Measurements from ENCODE around the gene BIN2. TPM values are rescaled to one million over a fixed set of nuclear protein-coding genes. Genes with fewer than 3 reads are reported as not detected.

Gene BIN2
- total RNA-seq, result 45.4 TPM
- long read RNA-seq, transcript BIN2-210 (13 exons, 2,255 nt), result major isoform, 56 of 86 reads
- long read RNA-seq, partial matches to known transcripts, result 10 of 86 reads
- long read RNA-seq, other reads (novel, unspliced or antisense), result 16 of 86 reads

DNA sequence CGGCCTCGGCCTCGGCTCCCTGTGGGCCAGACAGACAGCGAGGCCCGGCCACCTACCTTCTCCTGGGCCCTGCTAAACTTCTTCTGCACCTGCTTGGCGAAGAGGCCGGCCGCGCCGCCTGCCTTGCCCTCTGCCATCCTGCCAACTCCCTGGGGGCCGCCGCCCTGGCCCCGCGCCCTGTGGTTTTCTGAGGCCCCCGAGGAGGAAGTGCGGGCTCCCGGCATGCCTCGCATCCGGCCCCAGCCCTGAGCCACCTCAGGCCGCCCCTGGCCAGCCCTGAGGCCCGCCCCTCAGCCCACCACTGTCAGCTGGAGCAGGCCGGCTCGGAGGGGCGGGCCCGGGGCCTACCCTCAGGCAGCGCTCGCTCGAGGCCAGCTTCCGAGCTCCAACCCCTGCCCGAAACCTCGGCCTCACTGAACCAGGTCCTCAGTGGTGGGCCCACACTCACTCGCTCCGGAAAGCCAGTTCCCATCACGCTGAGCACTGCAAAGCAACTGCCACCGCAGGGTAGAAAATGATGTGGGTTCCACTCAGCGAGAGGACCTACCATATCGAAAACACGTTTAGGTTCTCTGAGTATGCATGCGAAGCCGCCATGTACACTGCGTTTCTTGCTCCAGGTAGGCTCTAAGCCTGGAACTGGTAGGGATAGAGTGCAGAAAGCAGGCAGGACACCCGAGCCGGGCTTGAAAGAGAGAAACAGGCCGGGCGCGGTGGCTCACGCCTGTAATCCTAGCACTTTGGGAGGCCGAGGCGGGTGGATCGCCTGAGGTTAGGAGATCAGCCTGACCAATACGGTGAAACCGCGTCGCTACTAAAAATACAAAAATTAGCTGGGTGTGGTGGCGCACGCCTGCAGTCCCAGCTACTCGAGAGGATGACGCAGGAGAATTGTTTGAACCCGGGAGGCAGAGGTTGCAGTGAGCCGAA is at the start of gene BIN2:
Gene BIN2 (minus strand): TSS at position 209 of the 930 bp plus-strand sequence. CDS start 72 bp downstream, at position 137.
- peak; percentile 71 to 88 for ATAC-seq
- intact Hi-C loops (cut with DNase I), result no loop called here
- H3K36me3 ChIP-seq, result no peaks in the 10 kb centered on the region
- no peaks in the 10 kb centered on the region for H3K9me3 ChIP-seq
- DNase-seq, result peak; percentile 85
- H3K4me1 ChIP-seq, result peaks cover 63% of the 10 kb centered on the region
- H3K27me3 ChIP-seq (ENCODE audit: low read depth), result no peaks in the 10 kb centered on the region
- TF ChIP-seq, protein P1, sequence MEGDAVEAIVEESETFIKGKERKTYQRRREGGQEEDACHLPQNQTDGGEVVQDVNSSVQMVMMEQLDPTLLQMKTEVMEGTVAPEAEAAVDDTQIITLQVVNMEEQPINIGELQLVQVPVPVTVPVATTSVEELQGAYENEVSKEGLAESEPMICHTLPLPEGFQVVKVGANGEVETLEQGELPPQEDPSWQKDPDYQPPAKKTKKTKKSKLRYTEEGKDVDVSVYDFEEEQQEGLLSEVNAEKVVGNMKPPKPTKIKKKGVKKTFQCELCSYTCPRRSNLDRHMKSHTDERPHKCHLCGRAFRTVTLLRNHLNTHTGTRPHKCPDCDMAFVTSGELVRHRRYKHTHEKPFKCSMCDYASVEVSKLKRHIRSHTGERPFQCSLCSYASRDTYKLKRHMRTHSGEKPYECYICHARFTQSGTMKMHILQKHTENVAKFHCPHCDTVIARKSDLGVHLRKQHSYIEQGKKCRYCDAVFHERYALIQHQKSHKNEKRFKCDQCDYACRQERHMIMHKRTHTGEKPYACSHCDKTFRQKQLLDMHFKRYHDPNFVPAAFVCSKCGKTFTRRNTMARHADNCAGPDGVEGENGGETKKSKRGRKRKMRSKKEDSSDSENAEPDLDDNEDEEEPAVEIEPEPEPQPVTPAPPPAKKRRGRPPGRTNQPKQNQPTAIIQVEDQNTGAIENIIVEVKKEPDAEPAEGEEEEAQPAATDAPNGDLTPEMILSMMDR (IDR thresholded peaks at IDR 0.05), result no peak
- peak within 1 kb of the TSS; percentile 89 for H3K27ac ChIP-seq
- peak within 1 kb of the TSS; percentile 54 for H3K4me3 ChIP-seq

DNA sequence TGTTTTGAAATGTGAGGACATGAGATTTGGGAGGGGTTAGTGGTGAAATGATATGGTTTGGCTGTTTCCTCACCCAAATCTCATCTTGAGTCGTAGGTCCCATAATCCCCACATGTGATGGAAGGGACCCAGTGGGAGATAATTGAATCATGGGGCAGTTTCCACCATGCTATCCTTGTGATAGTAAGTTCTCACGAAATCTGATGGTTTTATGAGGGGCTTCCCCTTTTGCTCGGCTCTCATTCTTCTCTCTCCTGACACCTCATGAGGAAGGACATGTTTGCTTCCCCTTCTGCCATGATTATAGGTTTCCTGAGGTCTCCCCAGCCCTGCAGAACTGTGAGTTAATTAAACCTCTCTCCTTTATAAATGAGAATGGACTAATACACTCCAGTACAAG is 49.2 kb upstream of the BIN2 start:
- intact Hi-C loops (cut with DNase I), result no loop called here

DNA sequence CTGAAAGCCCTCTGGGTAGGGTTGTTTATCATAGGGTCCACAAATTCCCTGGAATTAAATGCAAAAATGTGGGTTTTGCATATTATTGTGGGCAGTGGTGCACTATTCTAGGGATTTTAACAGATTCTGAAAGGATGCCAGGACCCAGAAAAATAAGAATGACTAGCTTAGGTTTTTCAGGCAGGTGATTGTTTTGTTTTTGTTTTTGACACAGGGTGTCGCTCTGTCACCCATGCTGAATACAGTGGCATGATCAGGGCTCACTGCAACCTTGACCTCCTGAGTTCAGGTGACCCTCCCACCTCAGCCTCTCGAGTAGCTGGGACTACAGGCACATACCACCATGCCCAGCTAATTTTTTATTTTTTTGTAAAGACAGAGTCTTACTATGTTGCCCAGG is 48.0 kb upstream of the BIN2 start:
- DNase-seq (no peak), ATAC-seq (no peak)
- TF ChIP-seq, protein P1 (IDR thresholded peaks at IDR 0.05), result no peak
- Histone ChIP-seq H3K36me3 (peaks cover 5% of the 10 kb centered on the region), H3K27me3 (ENCODE audit: low read depth) (no peaks in the 10 kb centered on the region), H3K27ac (peak overlapping the region; percentile 9), H3K4me3 (no peak overlapping the region), H3K4me1 (peaks cover 19% of the 10 kb centered on the region), H3K9me3 (no peaks in the 10 kb centered on the region)
- intact Hi-C loops (cut with DNase I), result no loop called here

More for the DNA sequence above, 49.2 kb upstream of the BIN2 start:
- Histone ChIP-seq H3K27me3 (ENCODE audit: low read depth) (no peaks in the 10 kb centered on the region), H3K4me1 (peaks cover 19% of the 10 kb centered on the region), H3K36me3 (peaks cover 7% of the 10 kb centered on the region), H3K9me3 (no peaks in the 10 kb centered on the region), H3K27ac (no peak overlapping the region), H3K4me3 (no peak overlapping the region)
- ATAC-seq (no peak), DNase-seq (no peak)
- TF ChIP-seq, protein P1 (IDR thresholded peaks at IDR 0.05), result no peak

DNA sequence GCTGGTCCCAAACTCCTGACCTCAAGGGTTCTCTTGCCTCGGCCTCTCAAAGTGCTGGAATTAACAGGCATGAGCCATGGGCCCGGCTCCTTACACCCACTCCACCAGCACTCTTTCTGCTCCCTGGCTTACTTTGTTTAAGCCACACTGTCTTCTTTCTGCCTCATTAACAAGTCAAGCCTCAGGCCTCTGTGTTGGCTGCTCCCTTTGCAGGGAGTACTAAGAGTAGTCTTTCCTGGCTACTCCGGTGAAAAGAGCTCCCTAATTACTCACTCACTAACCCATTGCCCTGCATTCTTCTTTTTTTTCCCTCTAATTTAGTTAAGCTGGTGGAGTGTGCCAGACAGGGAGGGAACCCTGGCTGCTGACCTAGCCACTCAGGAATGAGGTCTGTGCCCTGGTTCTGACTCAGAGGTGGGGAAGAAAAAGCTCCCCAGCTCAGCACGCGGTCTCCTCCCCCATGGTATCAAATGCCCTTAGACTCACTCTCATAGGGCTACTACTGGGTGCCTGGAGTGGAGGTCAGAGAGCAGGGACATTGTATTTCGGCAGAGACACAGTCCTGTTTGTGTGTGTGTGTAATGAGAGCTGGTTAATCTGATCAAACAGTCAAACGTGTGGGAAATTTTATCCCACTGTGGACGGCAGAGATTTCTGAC is 47.5 kb upstream of the BIN2 start:
- no peaks in the 10 kb centered on the region for H3K36me3 ChIP-seq
- no peak overlapping the region for H3K4me3 ChIP-seq
- no peaks in the 10 kb centered on the region for H3K27me3 ChIP-seq (ENCODE audit: low read depth)
- H3K27ac ChIP-seq, result peak overlapping the region; percentile 9
- ATAC-seq, result peak; percentile 77 to 92
- no peaks in the 10 kb centered on the region for H3K9me3 ChIP-seq
- no peak for DNase-seq
- TF ChIP-seq, protein P1 (IDR thresholded peaks at IDR 0.05), result no peak
- intact Hi-C loops (cut with DNase I), result no loop called here
- peaks cover 19% of the 10 kb centered on the region for H3K4me1 ChIP-seq

DNA sequence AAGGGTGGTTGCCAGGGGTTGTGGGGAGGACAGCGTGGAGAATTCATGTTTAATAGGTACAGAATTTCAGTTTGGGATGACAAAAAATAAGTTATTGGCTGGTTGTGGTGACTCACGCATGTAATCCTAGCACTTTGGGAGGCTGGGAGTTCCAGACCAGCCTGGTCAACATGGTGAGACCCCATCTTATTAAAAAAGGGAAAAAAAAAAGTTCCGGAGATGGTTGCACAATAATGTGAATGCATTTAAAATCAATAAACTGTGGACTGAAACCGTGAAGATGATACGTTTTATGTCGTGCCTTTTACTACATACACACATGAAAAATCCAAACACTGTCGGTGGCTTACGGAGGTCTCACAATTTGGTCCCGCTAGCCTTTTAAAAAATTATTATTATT is 46.7 kb upstream of the BIN2 start:
- intact Hi-C loops (cut with DNase I), result no loop called here
- H3K4me1 ChIP-seq, result peaks cover 19% of the 10 kb centered on the region

More for the DNA sequence above, 46.7 kb upstream of the BIN2 start:
- TF ChIP-seq, protein P1 (IDR thresholded peaks at IDR 0.05), result no peak
- H3K9me3 ChIP-seq, result no peaks in the 10 kb centered on the region
- ATAC-seq (no peak), DNase-seq (no peak)
- no peaks in the 10 kb centered on the region for H3K36me3 ChIP-seq
- no peak overlapping the region for H3K4me3 ChIP-seq
- H3K27ac ChIP-seq, result no peak overlapping the region
- no peaks in the 10 kb centered on the region for H3K27me3 ChIP-seq (ENCODE audit: low read depth)

Measured in lower lobe of right lung (tissue), 2 donors.